Measurements from ENCODE around the gene UGT1A3.

DNA sequence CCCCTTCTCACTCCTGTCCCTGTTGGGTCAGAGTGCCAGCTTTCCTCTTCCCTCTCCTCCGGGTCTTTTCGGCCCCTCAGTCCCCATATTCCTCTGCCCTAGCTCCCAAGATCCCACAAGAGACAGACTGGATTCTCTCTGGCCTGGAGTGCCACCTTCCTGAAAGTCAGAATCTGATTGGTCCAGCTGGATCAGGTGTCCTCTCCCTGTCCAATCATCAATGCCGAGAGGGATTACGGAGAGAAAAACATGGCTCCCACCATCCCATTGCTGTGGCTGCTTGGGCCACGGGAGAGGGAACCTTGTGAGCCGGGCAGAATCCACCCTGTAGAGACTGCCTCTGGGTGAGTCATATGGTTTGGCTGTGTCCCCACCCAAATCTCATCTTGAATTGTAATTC lies 46.6 kb downstream of the UGT1A3 start:
- TF ChIP-seq CTCF (IDR thresholded peaks at IDR 0.05) (no peak), POLR2A (IDR thresholded peaks at IDR 0.05) (no peak)

Data from thyroid gland (tissue), 4 donors.